GM21528 (cell line): ENCODE data around the gene PLEKHG1.
A peak's percentile ranks its signal among the peaks of the same experiment; 100 is the strongest.

ENCODE experiments used
- ATAC-seq: cut with Tn5 transposase; IDR thresholded peaks from one replicate; pipeline ENCODE4 v1.9.1; 2021; ENCODE audit warnings: mild to moderate bottlenecking, moderate library complexity; ENCODE audit not compliant: unreplicated experiment, low FRiP score

PLEKHG1 gene

DNA sequence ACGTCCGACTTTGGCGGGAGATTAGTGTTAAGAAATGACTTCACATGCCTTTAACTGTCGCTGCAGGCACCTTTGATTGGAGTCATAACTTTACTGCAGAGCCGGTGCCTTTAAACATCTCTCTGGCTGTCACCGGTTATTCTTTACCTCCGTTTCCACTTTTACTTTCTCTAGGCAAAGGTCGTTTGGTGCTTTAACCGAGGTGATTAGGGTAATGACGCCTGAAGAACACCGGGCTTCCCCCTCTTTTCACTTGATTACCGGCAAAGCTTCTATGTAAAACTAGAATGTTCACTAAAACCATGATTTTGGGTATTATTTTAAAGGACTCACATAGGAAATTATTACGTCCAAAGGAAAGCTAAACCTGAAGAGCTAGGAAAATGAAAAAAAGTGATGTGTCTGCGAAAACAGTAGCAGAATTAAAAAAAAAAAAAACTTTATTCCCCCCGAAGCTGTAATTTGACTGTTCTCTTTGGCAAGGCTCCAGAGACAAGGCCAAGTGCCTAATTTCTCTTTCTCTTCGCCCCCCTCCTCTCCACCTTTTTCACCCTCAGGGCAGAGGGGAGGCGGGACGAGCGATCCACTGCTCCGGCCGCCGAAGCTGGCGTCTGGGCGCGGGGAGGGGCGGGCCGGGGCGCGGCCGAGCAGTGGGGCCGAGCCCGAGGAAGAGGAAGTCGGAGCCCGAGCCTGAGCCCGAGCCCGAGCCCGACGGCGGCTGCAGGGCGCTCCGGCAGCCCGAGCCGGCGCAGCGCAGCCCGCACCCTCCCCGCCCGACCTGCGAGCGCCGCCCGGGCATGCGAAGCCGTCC is at the start of gene PLEKHG1:
Gene PLEKHG1, plus strand, starts transcription at position 687 of the 811 bp plus-strand sequence. CDS start 133,797 bp downstream, outside the sequence.
- peak; percentile 80 for ATAC-seq

DNA sequence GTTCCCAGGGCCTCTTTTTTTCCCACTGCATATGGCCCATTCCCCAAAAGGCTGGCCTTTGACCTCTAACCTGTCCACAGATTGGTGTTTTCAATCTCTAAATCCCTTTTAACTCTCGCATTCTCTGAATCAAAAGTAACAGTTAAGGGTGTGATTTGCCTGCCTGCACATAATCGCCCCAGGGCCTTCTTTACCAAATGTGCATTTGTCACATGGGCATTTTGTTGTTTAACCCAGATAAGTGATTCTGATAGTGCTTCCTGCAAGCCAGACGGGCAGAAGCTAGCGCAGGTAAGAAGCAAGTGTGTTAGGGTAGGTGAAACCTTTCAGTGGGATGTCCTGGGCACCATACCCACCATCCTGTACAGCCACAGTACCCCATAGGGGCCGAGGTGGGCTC is 49.4 kb upstream of the PLEKHG1 start:
- ATAC-seq, result no peak

GRCh38 chr6:150557043-150557599 is 42.6 kb upstream of the PLEKHG1 start:
- no peak for ATAC-seq

DNA sequence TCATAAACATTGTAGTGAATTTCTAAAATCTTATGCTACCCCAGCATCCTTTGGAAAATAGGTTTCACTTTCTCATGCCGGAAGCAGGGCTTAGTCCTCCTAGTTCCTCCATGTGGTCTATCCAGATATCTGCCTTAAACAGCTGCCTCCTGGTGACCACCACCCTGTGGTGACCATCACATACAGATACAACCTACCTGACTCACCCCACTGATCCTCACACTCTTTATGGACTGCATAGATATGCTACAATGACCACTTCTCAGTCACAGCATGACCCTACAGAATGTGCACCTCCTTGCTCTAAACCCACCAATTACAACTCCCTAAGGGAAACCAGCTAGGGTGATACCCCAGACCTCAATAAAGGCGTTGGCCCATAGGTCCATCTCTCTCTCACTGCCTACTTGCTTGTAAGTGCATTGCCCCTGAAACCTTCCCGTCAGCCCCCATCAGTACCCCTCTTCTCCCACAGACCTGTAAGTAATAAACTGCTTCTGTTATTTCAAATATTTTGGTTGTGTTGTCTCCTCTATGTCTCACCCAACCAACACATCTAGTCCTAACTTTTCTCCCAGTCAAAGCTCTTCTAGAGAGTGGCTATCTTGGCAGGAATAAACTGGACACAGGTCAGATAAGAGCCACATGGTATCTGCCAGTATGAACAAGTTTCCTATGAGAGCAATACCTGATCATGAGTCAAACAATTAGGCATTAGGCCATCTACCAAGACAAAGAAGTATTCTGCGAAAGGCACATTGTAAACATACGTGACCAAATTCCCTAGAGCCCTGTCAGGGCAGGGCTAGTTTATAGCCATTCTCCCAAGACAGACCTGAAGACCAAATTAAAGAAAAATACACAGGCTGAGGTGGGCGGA is 39.4 kb upstream of the PLEKHG1 start:
- ATAC-seq, result no peak

GRCh38 chr6:150560884-150561219 is 38.8 kb upstream of the PLEKHG1 start:
- no peak for ATAC-seq

DNA sequence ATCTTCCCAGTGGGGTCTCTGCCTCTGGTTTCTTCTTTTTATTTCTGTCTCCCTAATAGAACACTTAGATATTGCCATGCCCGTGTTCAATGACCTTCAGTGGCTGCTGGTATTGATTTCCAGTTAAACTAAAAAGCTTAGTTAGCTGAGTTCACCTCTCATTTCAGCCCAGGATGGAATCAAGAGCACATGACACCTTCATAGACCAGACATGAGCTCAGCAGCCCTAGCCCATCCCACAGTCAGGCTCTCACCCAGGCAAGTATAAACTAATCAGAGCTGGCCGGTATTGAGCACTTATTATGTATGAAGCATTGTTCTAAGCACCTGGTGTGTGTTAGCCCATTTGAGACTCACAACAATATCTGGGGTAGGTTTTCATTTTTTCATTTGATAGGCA is 33.7 kb upstream of the PLEKHG1 start:
- ATAC-seq, result no peak

DNA sequence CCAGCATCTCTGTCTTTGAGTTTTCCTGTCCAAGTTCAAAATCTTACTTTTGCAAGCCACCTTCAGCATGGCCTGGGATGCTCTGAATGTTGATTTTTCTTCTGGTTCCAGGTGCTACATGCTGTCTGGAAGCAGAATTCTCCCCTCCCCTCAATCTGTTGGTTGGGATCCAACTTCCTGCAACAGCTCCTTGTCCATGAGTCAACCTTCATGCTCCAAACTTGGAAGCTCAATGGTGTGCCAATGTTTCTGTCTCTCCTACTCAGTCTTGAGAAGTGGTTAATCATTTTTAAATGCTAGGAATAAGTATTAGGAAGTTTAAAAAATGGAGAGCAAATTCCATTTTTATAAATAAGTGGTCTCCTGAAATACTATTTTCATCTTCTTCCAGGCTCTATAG is 33.2 kb upstream of the PLEKHG1 start:
- no peak for ATAC-seq

DNA sequence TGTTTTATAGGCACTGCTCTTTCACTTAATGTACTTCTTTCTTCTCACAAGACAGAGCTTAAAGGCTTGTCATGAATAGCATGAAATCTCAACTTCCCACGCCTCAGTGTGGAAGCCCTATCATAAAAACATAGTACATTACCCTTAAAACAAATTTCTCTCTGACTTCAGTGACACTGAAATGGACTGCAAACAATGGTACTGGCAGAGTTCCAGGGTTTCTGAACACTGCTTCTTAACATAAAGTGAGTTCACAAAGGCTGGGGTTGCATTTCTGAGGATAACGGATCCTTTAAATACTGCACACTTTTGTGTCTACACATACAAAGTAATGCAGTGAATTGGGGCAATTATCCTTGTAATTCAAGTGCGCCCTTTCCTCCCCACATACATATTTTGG is 32.3 kb upstream of the PLEKHG1 start:
- no peak for ATAC-seq

GRCh38 chr6:150567823-150568383 is 31.8 kb upstream of the PLEKHG1 start:
- ATAC-seq, result no peak

DNA sequence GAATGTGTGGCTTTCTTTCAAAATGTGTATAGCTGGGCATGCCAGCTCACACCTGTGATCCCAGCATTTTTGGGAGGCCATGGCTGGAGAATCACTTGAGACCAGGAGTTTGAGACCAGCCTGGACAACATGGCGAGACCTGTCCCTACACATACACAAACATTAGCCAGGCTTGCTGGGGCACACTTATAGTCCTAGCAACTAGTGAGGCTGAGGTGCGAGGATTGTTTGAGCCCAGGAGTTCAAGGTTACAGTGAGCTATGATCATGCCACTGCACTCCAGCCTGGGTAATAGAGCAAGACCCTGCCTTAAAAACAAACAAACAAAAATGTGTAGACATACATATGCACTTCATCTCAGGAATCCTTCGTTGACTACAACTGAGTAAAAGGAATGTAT is 31.1 kb upstream of the PLEKHG1 start:
- ATAC-seq, result no peak

DNA sequence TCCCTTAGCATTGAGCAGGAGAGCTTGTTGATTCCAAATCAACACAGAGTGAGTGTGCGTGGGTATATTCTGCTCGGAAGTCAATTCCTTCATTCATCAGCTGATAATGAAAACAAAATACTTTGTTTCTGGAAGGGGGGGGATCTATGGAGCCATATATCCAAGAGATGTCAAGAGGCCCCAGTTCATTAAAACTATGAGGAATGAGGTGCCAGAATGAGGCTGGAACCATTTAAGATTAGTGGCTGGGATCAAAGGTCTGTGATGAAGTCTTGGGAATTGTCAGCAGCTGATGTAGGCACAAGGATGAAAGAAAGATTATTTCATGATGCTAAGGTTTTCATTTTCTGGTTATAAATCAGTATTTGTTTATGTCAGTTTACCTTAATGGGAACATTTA is 30.5 kb upstream of the PLEKHG1 start:
- no peak for ATAC-seq

GRCh38 chr6:150573041-150573681 is 26.5 kb upstream of the PLEKHG1 start:
- no peak for ATAC-seq

- ATAC-seq, result no peak
These were observed 23.8 kb upstream of the PLEKHG1 start for GRCh38 chr6:150575836-150576235.

GRCh38 chr6:150576651-150577226 is 22.9 kb upstream of the PLEKHG1 start:
- ATAC-seq, result no peak

- no peak for ATAC-seq
These were observed 20.1 kb upstream of the PLEKHG1 start for GRCh38 chr6:150579611-150580010.

DNA sequence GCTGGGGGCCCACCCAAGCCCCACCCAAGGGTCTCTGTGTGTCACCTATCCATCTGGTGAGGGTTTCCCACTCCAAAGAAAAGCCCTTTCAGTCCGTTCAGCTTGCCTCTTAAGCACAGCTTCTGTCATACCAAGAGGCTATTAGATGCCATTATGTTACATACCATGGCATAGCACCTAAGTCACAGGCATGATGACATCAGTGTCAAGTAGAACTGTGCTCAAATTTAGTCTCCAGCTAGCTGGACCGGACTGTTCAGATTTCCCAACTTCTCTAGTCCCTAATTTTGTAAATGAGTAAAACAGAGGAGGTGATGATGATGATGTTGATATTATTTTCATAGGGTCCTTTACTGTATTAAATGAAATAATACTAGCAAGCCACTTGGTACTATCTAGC is 19.2 kb upstream of the PLEKHG1 start:
- ATAC-seq, result no peak

- no peak for ATAC-seq
These were observed 15.6 kb upstream of the PLEKHG1 start for GRCh38 chr6:150584065-150584464.

- no peak for ATAC-seq
These were observed 15.1 kb upstream of the PLEKHG1 start for GRCh38 chr6:150584596-150584995.

GRCh38 chr6:150586850-150587359 is 12.8 kb upstream of the PLEKHG1 start:
- ATAC-seq, result no peak

DNA sequence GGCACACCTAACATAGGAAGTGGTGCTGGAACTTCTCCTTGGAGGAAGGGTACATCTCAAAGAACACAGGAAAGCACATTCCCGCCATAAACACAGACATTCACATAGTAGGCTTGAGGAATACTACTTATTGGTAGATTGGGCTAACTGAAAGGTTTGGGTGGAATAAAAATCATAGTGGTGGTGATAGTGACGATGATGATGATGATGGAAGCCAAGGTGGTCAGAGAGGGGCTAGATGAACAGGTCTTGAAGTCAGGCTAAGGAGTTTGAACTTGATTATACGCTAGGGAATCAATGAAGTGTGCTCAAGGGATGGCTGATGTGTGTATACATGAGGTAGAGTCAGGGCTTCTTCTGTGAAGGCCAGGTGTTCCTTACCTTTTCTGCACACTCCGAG is 12.0 kb upstream of the PLEKHG1 start:
- no peak for ATAC-seq
